Measurements from ENCODE around the gene PDGFD.

PDGFD gene

DNA sequence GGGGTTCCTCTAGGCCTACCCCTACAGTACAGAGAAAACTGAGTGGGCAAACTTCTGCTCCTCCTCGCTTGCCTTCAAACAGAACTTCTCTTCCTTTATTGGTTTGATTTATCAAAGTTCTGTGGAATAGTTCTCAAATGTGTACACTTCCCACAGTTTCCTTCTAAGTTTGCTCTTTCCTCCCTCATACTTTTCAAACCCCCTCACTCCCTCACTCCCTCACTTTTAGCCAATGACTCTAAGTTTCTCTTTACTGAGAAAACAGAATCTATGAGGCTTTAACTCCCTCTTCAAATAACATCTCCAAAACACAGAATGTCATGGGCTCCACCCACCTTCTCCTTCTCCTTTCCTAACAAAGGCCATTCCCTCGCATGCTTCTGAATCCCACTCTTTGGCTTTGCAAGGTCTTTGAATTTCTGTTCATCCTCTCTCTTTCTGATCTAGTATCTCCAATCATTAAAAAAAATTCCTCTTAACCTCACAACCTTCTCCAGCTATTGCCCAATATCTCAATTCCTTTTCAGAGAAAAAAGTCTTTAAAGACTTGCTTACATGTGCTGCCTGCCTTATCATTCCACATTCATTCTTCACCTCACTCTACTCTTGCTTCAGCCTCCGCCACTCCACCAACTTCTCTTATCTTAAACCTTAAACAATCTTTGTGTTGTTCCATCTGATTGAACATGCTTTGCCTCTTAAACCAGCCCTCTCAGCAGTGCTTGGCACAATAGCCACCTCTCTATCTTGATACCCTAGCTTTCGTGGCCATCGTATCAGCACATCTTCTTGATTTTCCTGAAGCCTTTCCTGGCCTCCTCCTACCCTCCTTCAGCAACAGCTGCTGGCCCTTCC is 70.3 kb downstream of the PDGFD start:
- DNase-seq (ENCODE audit: low spot score), result no peak

DNA sequence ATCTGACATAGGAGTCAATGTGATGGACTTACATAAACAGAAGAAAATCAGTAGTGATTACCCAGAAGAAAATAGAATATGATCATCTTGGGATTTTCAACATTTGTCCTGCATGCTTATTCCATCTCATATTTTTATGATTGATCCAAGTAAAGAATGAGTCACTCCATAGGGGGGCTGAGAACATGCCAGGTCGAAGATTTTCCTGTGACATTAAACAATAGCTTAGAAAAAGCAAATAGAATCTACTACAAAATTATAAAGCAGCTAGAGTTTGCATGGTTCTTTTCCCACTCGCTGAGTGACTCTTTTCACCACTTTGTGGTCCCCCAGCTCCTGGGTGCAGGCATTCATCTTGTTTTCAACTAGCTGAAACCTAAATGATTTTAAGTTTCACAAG is 71.2 kb downstream of the PDGFD start:
- no peak for DNase-seq (ENCODE audit: low spot score)

DNA sequence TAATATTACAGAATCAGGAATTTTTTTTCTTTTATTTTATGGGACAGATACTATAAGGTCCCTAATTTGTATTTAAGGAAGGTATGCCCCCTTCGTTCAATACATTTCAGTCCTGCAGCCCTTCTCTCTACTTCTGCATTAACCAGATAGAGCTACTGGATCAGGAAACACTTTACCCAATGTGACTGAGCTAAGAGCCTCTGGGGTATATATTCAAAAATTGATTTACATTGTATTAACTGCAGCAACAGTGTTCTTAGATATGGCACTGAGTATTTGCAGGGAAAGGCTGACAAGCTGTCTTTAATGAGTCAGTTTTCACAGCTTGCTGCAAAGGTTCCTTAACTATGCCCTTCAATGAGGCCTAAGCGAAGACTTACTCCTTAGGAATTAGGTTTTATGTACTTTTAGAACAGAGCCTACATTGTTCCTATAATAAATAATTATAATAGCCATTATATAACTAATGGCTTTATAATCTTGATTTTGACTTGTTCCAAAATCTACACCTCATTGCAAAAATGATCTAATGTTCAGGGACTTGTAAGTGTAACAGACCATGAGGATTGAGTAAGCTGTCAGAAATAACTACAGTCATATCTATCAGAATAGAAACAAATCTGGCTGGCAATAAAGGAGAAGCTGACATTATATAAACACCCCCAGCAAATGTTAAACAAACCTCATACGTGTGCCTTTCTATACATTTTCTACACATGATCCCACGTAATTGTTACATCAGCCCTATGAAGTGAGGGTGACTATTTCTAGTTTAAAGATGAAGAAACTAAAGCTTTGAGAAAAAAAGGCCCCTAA is 72.5 kb downstream of the PDGFD start:
- no peak for DNase-seq (ENCODE audit: low spot score)

DNA sequence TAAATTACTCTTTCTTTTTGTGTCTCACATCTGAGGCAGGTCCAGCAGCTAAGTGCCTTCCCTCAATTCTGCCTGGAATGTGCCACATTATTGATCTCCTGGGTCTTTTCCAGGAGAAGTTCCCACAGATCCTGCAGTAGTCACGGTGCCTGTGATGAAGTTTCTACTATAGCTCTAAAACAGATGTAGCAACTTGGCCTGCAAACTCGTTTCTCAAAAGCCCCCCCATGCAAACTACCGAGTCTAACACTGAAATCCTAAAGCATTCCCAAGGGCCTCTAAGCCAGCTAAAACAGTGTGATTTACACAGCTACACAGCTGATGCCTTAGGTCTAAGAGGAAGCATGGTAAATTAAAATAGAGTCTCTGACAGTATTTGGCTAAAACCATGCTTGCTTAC is 73.2 kb downstream of the PDGFD start:
- no peak for DNase-seq (ENCODE audit: low spot score)

DNA sequence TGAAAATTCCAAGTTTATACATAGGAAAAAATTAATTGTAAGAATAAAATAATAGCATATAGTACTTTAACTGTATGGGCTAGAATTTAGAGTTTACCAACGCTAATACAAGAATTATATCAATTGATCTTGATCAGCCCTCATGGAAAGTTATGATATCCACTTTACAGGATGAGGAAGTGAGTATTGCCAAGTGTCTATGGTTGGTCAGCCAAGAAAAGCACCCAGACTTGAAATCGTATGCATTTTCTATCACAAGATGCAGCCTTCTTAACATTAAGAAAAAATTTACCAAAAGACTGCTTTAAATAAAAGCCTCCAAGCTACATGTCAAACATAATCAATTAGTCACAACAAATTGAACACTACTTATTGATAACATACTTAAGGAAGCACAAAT is 74.5 kb downstream of the PDGFD start:
- DNase-seq (ENCODE audit: low spot score), result no peak

DNA sequence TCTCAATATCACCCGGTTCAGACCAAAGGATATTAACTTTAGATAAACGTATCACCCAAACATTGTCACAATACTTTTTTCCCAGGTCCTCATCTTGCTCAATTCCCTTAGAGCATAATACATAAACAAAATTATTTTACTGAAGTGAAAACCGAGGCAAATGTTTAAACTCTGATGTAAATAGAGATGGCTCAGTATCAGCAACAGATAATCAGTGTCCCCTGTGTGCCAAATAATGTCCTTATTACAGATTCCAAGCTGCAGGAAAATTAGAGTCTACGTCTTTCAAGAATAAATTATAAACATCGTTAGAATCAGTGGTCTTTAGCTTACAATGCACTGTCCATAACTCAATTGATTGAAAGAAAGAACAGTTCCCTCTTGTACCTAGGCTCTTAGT is 77.3 kb downstream of the PDGFD start:
- DNase-seq (ENCODE audit: low spot score), result no peak

DNA sequence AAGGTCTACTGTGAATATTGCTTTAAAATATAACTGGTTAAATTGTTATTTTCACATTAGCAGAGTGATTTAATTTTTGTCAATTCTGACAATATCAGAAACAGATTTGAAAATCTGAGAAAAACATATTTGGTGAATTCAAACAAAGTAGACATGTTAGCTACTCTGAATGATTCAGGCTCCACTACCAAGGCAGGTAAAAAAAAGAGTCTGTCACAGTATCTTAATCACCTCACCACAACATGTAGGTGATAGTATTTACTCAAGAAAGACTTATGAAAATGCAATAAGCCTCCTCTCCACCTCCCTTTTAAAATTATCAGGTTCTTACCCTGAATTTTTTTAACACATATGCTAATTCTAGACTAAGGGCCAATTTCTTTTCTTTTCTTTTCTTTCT is 85.0 kb downstream of the PDGFD start:
- DNase-seq (ENCODE audit: low spot score), result no peak

DNA sequence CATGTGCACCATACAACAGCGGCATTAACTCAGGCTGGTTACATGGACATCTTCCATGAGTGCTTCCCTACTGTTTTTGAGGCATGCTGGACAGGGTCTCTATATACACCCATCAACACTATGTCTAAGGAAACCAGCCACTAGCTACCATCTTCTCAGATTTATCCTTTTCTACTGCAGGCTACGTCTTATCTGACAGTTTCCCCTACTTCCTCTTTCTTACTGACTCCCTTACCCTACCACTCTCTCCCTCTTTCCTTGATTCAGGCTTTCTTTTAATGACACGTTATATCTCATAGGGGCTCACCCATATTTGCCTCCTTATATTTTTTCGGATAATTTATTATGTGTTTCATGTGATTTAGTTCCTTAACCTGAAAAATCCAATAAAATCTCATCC is 85.7 kb downstream of the PDGFD start:
- no peak for DNase-seq (ENCODE audit: low spot score)

DNA sequence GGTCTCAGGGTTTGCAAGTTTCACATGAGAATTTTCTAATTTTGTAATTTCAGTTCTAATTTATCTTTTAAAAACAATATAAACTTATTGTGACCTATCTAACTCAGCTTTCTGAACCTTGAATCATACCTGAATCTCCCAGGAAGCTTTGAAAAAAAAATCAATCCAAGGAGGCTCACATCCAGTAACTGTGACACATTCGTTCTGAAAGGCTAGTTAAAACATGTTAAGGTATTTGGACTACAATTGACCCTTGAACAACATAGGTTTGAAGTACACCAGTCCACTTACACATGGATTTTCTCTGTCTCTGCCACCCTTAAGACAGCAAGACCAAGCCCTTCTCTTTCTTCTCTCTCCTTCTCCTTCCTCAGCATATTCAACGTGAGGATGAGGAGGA is 87.5 kb downstream of the PDGFD start:
- DNase-seq (ENCODE audit: low spot score), result no peak

DNA sequence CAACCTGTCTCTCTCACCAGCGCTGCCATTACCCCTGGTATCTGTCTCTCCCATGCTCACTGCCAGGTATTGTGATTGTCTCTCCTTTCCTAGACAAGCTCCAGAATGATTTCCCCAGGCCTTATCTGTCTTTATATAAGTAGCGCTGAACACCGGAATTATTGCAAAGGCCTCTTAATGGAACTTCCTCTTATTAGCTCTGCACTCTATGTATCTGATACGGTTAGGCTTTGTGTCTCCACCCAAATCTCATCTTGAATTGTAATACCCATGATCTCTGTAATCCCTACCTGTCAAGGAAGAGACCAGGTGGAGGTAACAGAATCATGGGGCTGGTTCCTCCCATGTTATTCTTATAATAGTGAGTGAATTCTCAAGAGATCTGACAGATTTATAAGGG is 88.2 kb downstream of the PDGFD start:
- no peak for DNase-seq (ENCODE audit: low spot score)

DNA sequence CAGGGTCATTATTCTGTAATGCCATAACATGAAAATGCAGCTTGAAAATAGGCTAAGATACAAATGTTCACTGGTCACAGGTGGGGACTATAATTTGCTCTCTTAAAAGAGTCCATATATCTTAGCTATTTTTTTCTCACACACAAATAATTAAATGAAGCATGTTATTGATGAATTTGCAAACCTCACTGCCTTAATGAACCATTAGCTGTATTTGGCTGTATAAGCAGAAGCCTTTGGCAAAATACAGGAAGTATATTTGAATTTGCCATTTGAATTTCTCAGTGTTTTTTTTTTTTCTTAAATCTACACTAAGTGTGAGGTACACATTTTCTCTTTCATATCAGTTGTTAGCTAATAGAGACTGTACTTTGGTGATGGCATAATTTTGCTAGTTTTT is 88.9 kb downstream of the PDGFD start:
- no peak for DNase-seq (ENCODE audit: low spot score)

DNA sequence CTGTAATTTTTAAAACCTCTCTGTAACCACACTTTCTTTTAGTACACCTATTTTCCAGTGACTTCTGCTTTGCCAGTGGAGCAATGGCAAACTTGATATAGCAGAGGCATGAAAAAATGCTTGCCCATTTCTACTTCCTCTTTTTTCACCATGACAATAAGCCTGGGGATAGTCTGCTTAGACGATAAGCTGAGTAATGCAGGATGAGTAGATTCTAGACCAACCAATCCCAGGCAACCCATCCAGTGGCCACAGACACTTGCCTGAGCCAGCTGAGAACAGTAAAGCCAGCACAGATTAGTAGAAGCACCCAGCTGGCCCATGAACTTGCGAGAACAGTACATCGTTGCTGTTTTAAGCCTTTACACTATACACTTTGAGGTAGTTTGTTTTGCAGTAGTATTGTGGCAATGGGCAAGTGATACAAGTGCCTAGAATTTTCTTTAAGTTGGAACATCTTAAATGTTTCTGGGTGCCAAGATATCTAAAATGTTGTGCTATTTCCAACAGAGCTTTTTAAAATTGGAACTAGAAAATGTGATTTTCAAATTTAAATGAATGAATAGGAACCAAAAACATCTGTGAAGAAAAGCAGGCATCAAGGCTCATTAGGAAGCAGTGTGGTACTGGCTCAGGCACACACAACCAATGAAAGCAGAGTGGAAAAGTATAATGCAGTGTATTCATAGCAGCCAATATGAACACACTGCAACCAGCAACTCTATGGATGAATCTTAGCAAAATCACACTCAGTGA is 89.8 kb downstream of the PDGFD start:
- DNase-seq (ENCODE audit: low spot score), result no peak

DNA sequence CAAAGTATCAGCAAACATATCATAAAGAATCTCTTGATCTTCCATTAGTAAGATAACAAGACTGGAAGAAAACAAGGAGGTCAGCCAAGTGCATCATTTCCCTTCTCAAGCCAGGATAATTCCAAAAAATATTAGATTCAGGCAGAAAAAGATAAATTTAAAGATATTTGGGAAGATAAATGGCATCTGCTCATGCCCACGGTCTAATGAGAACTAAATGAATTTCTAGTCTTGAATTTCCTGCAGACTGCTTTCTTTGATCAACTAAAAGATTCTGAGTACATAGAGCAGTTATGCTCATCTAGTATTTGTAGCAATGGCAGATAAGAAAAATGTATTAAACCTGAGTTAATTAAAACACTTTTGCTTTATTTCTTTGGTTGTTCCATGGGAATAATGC is 96.4 kb downstream of the PDGFD start:
- DNase-seq (ENCODE audit: low spot score), result no peak

DNA sequence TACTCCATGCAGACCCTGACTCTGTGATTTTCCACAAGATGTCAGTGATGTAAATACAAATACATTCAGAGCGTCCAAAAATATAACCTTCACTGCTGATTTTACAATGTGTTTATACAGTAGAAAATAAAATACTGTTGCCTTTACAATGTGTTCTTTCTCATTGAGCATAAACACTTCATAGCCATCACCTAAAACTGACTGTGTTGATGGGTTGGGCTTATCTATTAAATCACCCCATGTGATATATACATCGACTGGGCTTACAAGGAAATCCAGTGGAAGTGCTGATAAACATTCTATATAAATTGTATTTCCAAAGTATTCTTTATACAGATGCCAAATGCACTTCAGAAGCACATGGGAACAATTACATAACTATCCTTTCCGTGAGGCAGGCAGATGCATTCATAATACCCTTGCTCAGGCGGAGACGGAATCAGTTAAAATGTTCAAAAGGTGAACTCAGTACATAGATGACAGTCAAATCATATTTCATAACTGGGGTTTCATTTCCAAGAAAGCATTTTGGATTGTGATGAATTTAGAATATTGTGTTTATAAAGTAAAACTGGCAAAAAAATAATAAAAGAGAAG is 99.8 kb downstream of the PDGFD start:
- no peak for DNase-seq (ENCODE audit: low spot score)

DNA sequence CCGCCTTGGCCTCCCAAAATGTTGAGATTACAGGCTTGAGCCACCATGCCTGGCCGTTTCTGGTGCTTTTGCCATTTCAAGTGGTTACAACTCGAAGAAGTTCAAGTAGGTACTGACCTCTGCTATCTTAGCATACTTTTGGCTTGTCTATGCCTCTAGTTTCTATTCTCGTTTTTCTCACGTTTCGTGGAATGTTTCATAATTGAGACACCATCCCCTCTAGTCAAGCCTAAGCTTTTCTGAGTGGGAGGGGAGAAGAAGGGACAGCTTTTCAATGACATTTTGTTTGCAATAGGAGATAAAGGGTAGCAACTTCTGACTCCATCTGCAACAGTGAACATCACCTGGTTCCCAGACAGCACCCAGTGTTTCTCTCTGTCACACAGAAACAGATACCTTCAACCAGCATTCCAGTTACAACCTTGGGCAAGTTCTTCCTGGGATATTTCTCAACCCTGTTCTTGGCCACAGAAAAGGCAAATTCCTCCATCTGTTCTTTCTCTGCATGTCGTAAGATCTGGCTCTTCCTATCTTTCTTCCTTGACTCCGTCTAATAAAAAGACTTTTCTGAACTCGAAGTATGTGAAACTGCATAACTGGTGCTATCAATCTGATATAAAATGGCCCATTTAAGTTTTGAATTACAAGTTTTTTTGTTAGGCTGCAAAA is 102.0 kb downstream of the PDGFD start:
- DNase-seq (ENCODE audit: low spot score), result no peak

DNA sequence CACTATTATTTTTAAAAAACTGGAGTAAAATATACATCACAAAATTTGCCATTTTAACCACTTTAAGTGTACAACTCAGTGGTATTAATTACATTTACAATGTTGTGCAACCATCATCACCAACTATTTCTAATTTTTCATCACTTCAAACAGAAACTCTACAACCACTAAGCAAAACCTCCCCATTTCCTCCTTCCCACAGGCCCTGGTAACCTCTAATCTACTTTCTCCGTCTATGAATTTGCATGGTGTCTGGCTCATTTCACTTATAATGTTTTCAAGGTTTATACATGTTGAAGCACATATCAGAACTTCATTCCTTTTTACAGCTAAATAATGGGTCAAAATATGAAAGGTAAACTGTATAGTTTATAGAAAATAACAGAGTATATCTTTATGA is 103.1 kb downstream of the PDGFD start:
- no peak for DNase-seq (ENCODE audit: low spot score)

DNA sequence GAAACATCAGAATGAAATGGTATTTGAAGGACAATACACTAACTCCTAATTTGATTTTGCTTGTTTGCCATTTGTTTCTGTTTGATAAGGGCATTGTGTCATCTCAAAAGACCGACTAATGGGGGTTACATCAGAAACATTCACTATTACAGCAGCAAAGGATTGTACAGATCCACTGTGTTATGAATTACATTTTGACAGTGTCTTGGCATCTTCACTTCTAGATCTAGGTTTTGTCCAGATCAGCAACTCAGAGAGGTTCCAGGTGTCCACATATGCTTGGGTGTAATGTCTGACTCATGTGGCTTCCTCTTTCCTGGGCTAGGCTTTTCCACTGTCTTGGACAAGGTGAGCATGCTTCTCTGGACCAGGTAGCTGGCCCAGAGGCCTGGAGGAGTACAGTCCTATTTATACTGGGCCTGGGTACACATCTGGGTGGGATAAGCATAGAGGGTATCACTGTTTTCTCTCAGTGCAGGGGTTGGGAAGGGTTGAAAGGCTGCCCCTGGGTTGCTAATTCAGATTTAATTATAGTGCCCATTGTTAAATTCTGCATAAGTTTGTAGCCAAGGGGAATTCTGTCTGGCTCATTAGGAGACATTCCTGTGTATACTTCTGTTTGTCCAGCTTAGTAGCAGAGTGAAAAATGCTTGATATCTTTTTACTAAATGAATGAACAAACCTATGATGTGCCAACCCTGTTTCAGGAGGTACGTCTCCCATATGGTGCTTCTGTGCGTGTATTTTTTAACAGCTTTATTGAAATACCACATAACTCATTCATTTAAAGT is 103.7 kb downstream of the PDGFD start:
- no peak for DNase-seq (ENCODE audit: low spot score)

DNA sequence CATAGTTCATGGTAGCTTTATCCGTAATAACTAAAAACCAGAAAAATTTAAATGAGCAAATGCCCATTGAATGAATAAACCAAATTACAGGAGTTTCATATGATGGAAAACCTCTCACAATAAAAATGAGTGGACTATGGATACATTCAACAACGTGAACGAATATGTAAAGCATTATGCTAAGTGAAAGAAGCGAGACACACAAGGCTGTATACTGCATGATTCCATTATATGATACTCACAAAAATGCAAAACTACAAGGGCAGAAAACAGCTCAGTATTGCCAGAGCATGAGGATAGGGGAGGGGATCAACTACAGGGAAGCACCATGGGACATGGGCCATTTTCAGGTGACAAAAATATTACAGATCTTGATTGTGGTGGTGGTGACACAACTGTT is 105.3 kb downstream of the PDGFD start:
- no peak for DNase-seq (ENCODE audit: low spot score)

DNA sequence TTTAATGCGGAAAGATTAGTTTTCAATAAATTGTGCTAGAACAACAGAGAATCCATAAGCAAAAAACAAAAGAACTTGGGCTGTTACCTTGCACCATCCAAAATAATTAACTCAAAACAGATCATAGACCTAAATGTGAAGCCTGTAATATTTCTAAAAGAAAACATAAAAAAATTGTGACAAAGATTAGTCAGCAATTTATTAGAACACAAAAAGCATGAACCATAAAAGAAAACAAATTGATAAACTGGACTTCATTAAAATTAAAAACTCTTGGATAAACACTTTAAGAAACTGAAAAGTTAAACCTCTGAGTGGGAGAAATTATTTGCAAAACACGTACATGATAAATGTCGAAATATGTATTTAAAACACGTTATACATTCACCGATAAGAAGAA is 106.0 kb downstream of the PDGFD start:
- no peak for DNase-seq (ENCODE audit: low spot score)

DNA sequence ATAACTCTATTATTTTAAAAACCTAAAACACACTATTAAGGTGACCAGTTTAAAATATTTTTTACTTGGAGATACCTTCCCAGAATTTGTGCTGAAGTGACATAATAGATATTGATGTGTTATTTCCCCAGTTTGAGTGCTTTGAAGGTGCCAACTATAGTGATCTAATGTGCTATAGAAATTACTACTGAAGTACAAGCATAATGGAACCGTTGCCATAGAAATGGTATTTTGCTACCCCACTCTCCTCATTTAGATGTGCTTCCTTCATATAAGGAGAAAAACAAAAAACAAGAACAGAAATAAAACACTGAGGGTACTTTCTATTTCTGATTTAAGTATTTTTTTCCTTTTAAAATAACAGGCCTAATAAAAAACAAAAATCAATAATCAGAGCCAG is 108.4 kb downstream of the PDGFD start:
- no peak for DNase-seq (ENCODE audit: low spot score)

DNA sequence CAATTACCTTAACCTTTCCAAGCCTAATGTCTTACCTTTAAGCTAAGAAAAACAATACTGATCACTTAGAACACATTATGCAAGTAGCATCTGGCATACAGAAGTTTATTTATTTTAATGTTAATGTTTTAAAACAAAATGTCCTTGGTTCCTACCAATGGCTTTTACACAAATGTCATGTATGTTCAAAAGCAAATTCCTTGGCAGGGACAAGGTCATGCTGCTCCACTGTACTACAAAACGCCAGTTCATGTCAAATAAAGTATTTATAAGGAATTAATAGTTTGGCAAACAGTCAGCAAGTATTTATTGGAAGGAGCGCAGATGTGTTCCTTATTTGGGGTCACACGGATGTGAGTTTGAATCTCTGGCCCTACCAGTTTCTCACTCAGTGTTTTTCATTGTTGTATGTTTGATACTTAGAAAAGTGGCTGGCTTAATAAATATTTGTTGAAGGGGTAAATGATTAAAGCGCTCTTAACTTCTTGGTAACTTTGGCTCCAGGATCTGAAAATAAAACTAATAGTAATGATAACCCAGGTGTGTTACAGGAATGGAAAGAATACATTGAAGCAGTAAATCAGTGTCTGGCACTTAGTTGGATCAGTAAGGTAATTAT is 108.9 kb downstream of the PDGFD start:
- no peak for DNase-seq (ENCODE audit: low spot score)
